ENCODE measurements around the gene TMEFF2.

DNA sequence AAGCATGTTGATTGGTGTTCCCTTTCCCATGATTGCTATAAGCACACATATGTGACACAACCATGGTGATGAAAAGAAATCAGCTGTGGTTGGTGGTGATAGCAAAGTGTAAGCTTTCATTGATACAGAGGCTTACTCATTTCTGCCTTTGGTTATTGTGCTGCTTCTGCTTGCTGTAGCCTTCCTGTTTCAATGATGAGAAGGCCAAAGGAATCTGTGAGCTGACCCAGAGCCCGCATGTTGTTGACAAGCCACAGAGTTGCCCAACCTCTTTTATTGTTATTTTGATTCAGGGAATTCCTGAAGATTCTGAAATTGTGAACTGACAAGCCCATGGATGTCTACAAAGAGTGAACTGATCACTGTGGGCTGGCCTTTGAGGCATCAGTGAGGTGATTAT, 164.4 kb downstream of the TMEFF2 start:
- TF ChIP-seq, protein P1, sequence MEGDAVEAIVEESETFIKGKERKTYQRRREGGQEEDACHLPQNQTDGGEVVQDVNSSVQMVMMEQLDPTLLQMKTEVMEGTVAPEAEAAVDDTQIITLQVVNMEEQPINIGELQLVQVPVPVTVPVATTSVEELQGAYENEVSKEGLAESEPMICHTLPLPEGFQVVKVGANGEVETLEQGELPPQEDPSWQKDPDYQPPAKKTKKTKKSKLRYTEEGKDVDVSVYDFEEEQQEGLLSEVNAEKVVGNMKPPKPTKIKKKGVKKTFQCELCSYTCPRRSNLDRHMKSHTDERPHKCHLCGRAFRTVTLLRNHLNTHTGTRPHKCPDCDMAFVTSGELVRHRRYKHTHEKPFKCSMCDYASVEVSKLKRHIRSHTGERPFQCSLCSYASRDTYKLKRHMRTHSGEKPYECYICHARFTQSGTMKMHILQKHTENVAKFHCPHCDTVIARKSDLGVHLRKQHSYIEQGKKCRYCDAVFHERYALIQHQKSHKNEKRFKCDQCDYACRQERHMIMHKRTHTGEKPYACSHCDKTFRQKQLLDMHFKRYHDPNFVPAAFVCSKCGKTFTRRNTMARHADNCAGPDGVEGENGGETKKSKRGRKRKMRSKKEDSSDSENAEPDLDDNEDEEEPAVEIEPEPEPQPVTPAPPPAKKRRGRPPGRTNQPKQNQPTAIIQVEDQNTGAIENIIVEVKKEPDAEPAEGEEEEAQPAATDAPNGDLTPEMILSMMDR (IDR thresholded peaks at IDR 0.05), result no peak
- no peak for TF ChIP-seq POLR2AphosphoS5 (IDR thresholded peaks at IDR 0.05)
